SK-N-SH treated with all-trans-retinoic acid at 6 μM for 48 hours (cell line): ENCODE results near the gene BTG2.

Experiments
- ATAC-seq: fragments of 200-7000 bp; cut with Tn5 transposase; 3 replicates; pipeline ENCODE4 v1.9.1; 2020; ENCODE audit warnings: mild to moderate bottlenecking, moderate library complexity
- ARNTL ChIP-seq: fragments of 450-650 bp; formaldehyde crosslinking; IDR thresholded peaks from 2 replicates; pipeline ENCODE4 v1.5.0; 2020; ENCODE audit warnings: low read depth, mild to moderate bottlenecking, moderate library complexity, borderline replicate concordance
- BACH2 ChIP-seq: fragments of 250-450 bp; sonication (Bioruptor Pico); IDR thresholded peaks from 2 replicates; pipeline ENCODE4 v1.9.0; 2021; ENCODE audit warnings: mild to moderate bottlenecking, borderline replicate concordance
- CREB5 ChIP-seq: fragments of 250-450 bp; sonication (Bioruptor Pico); IDR thresholded peaks from 2 replicates; pipeline ENCODE4 v1.5.1; 2020; ENCODE audit warnings: low read depth, mild to moderate bottlenecking, moderate library complexity
- CSDC2 ChIP-seq: fragments of 250-450 bp; sonication (Bioruptor Pico); IDR thresholded peaks from 2 replicates; pipeline ENCODE4 v1.5.0; 2020; ENCODE audit warnings: mild to moderate bottlenecking, moderate library complexity
- CSRNP3 ChIP-seq: fragments of 250-450 bp; sonication (Bioruptor Pico); IDR thresholded peaks from 2 replicates; pipeline ENCODE4 v1.5.1; 2021; ENCODE audit warnings: mild to moderate bottlenecking, moderate library complexity
- ESRRG ChIP-seq: fragments of 250-450 bp; sonication (Bioruptor Pico); IDR thresholded peaks from 2 replicates; pipeline ENCODE4 v1.6.1; 2021; ENCODE audit warnings: mild to moderate bottlenecking
- GLIS3 ChIP-seq: fragments of 250-450 bp; sonication (Bioruptor Pico); IDR thresholded peaks from 2 replicates; pipeline ENCODE4 v1.5.0; 2020; ENCODE audit warnings: mild to moderate bottlenecking, moderate library complexity
- ISL1 ChIP-seq: fragments of 250-450 bp; sonication (Bioruptor Pico); IDR thresholded peaks from 2 replicates; pipeline ENCODE4 v2.1.2; 2022; ENCODE audit warnings: mild to moderate bottlenecking, moderate library complexity
- OSR1 ChIP-seq: fragments of 250-450 bp; sonication (Bioruptor Pico); IDR thresholded peaks from 2 replicates; pipeline ENCODE4 v1.8.0; 2022; ENCODE audit warnings: moderate library complexity, mild to moderate bottlenecking, inconsistent platforms
- POU6F1 ChIP-seq: fragments of 250-450 bp; sonication (Bioruptor Pico); IDR thresholded peaks from 2 replicates; pipeline ENCODE4 v1.8.0; 2021; ENCODE audit warnings: low read depth, mild to moderate bottlenecking, moderate library complexity, borderline replicate concordance
- PPARA ChIP-seq: fragments of 250-450 bp; sonication (Bioruptor Pico); IDR thresholded peaks from 2 replicates; pipeline ENCODE4 v1.5.0; 2020; ENCODE audit warnings: mild to moderate bottlenecking, borderline replicate concordance
- RARB ChIP-seq: fragments of 250-450 bp; sonication (Bioruptor Pico); IDR thresholded peaks from 2 replicates; pipeline ENCODE4 v1.8.0; 2021; ENCODE audit warnings: mild to moderate bottlenecking, moderate library complexity
- SNAI2 ChIP-seq: fragments of 250-450 bp; sonication (Bioruptor Pico); IDR thresholded peaks from 2 replicates; pipeline ENCODE4 v1.5.0; 2020; ENCODE audit warnings: mild to moderate bottlenecking, moderate library complexity
- TSHZ2 ChIP-seq: fragments of 250-450 bp; sonication (Bioruptor Pico); IDR thresholded peaks from 2 replicates; pipeline ENCODE4 v1.5.0; 2020; ENCODE audit warnings: mild to moderate bottlenecking, moderate library complexity
- ZC3H10 ChIP-seq: fragments of 250-450 bp; sonication (Bioruptor Pico); IDR thresholded peaks from 2 replicates; pipeline ENCODE4 v1.5.1; 2021; ENCODE audit warnings: mild to moderate bottlenecking, moderate library complexity
- ZFP3 ChIP-seq: fragments of 250-450 bp; sonication (Bioruptor Pico); IDR thresholded peaks from 2 replicates; pipeline ENCODE4 v1.5.0; 2020; ENCODE audit warnings: mild to moderate bottlenecking, moderate library complexity
- ZFP30 ChIP-seq: fragments of 450-650 bp; formaldehyde crosslinking; IDR thresholded peaks from 2 replicates; pipeline ENCODE4 v1.5.0; 2022; ENCODE audit warnings: mild to moderate bottlenecking, moderate library complexity
- ZNF565 ChIP-seq: fragments of 450-650 bp; formaldehyde crosslinking; conservative IDR thresholded peaks from 2 replicates; pipeline ENCODE4 v1.5.0; 2020; ENCODE audit warnings: low read depth, mild to moderate bottlenecking, moderate library complexity
- ZNF70 ChIP-seq: fragments of 450-650 bp; formaldehyde crosslinking; IDR thresholded peaks from 2 replicates; pipeline ENCODE4 v1.5.0; 2020; ENCODE audit warnings: mild to moderate bottlenecking, moderate library complexity
- ZNF8 ChIP-seq: fragments of 450-650 bp; formaldehyde crosslinking; IDR thresholded peaks from 2 replicates; pipeline ENCODE4 v1.5.0; 2020; ENCODE audit warnings: mild to moderate bottlenecking, moderate library complexity
- TF ChIP-seq, protein P1 (sequence below): fragments of 250-450 bp; sonication (Bioruptor Pico); IDR thresholded peaks from 2 replicates; pipeline ENCODE4 v1.8.0; 2020; ENCODE audit warnings: mild to moderate bottlenecking, moderate library complexity, borderline replicate concordance

BTG2 gene

DNA sequence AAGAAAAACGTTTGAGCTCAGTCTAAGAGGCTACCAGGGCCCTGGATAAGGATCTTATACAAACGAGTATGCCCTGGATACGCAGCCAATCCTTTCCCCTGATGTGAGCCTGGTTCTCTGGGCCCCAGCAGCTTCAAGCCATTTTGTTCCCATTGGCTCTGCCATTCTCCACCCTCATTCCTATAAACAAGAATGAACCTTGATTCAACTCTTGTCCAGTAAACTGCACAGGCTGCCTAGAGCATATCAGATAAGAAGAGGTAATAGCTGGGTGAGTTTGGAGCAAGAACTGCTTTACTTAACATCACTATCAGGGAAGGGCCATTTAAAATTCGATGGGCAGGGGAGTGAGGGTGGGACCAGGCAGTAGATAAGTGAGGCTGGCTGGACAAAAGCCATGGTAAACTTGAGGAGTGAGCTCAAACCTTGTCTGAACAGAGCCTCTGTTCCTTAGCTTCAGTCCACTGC is 11.3 kb downstream of the BTG2 start (continued):
- peak; percentile 65; the same call in 1 of the 2 replicates for TF ChIP-seq TSHZ2
- no peak for TF ChIP-seq BACH2
- TF ChIP-seq ARNTL (CRISPR knock-in tag), result no peak
- no peak for TF ChIP-seq OSR1

GRCh38 chr1:203317429-203318228 is 12.3 kb downstream of the BTG2 start:
- TF ChIP-seq ZC3H10 (CRISPR knock-in tag) (no peak), ESRRG (CRISPR knock-in tag) (no peak), BACH2 (no peak), POU6F1 (CRISPR knock-in tag) (no peak), ZNF565 (CRISPR knock-in tag) (no peak), ZFP30 (no peak), ZNF8 (CRISPR knock-in tag) (no peak), GLIS3 (CRISPR knock-in tag) (no peak), SNAI2 (CRISPR knock-in tag) (no peak)
- ATAC-seq, result no peak

DNA sequence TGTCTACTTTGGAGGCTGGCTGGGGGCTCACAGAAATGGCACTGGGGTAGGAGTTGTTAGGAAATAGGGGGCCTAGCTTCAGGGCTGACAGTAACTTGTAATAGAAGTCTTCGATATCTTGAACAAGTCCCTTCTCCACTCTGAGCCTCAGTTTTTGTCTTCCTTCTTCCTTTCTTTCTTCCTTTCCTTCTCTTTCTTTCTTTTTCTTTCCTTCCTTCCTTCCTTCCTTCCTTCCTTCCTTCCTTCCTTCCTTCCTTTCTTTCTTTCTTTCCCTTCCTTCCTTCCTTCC is 12.9 kb downstream of the BTG2 start:
- TF ChIP-seq GLIS3 (CRISPR knock-in tag) (no peak), SNAI2 (CRISPR knock-in tag) (no peak), ISL1 (CRISPR knock-in tag) (no peak), ZFP3 (no peak), ZNF8 (CRISPR knock-in tag) (no peak), ARNTL (CRISPR knock-in tag) (no peak), CSDC2 (no peak), PPARA (CRISPR knock-in tag) (no peak), ZC3H10 (CRISPR knock-in tag) (no peak), CREB5 (CRISPR knock-in tag) (no peak), TSHZ2 (no peak), ZNF70 (CRISPR knock-in tag) (no peak), BACH2 (no peak), RARB (no peak), ZFP30 (no peak), ESRRG (CRISPR knock-in tag) (no peak), CSRNP3 (CRISPR knock-in tag) (no peak), OSR1 (no peak), ZNF565 (CRISPR knock-in tag) (no peak)
- TF ChIP-seq, protein P1, sequence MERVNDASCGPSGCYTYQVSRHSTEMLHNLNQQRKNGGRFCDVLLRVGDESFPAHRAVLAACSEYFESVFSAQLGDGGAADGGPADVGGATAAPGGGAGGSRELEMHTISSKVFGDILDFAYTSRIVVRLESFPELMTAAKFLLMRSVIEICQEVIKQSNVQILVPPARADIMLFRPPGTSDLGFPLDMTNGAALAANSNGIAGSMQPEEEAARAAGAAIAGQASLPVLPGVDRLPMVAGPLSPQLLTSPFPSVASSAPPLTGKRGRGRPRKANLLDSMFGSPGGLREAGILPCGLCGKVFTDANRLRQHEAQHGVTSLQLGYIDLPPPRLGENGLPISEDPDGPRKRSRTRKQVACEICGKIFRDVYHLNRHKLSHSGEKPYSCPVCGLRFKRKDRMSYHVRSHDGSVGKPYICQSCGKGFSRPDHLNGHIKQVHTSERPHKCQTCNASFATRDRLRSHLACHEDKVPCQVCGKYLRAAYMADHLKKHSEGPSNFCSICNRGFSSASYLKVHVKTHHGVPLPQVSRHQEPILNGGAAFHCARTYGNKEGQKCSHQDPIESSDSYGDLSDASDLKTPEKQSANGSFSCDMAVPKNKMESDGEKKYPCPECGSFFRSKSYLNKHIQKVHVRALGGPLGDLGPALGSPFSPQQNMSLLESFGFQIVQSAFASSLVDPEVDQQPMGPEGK (CRISPR knock-in tag), result no peak
- ATAC-seq, result no peak
